ENCODE measurements around the gene ACTL7B.

DNA sequence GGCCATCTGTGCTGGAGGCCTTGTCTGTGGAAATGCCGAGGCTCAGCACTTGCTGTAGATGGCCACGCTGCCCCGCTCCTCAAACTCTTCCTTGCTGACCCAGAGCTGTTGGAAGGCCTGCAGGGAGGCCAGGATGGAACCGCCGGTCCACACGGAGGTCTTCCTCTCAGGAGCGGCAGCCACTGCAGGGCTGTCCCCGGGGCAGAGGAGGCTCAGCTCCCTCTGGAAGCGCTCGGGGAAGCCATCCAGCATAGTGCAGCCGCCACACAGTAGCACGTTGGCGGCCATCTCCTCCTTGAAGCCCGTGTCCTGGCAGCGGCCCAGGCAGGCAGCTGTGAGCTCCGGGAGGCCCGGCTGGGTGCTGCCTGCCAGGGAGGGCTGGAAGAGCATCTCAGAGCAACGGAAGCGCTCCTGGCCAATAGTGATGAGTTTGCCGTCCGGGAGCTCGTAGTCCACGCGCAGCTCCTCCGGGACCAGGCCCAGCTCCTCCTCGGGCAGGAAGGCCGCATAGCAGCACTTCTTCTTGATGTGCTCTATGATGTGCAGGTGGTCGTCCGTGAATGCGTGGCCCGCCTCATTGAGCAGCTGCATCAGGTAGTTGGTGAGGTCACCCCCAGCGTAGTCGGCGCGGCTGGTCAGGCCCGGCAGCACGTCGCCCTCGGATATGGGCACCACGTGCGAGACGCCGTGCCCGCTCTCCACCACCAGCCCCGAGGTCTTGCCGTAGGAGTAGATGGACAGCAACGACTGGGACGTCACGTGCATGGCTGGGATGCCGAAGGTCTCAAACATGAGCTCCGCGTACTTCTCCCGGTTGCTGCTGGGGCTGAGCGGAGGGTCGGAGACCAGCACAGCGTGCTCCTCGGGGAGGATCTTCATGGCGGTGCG is 901 bp downstream of the ACTL7B start:
- TF ChIP-seq, protein P1, sequence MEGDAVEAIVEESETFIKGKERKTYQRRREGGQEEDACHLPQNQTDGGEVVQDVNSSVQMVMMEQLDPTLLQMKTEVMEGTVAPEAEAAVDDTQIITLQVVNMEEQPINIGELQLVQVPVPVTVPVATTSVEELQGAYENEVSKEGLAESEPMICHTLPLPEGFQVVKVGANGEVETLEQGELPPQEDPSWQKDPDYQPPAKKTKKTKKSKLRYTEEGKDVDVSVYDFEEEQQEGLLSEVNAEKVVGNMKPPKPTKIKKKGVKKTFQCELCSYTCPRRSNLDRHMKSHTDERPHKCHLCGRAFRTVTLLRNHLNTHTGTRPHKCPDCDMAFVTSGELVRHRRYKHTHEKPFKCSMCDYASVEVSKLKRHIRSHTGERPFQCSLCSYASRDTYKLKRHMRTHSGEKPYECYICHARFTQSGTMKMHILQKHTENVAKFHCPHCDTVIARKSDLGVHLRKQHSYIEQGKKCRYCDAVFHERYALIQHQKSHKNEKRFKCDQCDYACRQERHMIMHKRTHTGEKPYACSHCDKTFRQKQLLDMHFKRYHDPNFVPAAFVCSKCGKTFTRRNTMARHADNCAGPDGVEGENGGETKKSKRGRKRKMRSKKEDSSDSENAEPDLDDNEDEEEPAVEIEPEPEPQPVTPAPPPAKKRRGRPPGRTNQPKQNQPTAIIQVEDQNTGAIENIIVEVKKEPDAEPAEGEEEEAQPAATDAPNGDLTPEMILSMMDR (IDR thresholded peaks at IDR 0.05; ENCODE audit: insufficient read depth, low read depth, low read length) = no peak
- no peak for TF ChIP-seq EZH2 (IDR thresholded peaks at IDR 0.05; ENCODE audit: insufficient read depth, low read length)
